Measurements from ENCODE around the gene FBXW5.

The FBXW5 gene

DNA sequence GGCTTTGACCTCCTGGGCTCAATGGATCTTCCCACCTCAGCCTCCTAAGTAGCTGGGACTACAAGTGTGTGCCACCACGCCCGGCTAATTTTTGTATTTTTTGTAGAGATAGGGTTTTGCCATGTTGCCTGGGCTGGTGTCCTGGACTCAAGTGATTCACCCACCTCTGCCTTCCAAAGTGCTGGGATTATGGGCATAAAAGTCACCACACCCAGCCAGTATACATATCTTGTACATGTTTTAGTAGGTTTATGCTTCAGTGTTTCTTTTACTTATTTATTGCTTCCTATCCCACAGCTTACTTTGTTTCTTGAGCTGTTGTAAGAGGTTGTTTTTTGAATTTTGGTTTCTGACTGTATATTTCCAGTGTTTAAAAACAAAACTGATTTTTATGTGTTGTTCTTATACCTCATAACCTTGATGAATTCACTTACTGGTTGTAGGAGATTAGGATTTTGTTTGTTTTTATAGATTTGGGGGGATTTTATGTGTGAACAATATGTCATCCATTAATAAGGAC is 12.9 kb downstream of the FBXW5 start:
- no peak for DNase-seq

DNA sequence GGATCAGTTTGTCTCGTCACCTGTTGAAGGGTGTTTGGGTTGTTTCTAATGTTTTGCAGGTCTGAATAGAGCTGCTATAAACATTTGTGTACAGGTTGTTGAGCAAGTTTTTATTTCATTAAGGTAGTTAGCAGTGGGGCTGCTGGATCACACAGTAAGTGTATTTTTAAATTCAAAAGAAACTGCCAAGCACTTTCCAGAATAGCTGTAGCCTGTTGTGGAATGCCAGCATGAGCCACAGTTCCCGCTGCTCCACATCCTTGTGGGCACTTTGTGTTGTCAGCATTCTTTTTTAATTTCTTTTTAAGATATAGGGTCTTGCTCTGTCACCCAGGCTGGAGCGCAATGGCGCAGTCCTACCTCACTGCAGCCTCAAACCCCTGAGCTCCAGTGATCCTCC is 14.5 kb downstream of the FBXW5 start:
- DNase-seq: no peak

DNA sequence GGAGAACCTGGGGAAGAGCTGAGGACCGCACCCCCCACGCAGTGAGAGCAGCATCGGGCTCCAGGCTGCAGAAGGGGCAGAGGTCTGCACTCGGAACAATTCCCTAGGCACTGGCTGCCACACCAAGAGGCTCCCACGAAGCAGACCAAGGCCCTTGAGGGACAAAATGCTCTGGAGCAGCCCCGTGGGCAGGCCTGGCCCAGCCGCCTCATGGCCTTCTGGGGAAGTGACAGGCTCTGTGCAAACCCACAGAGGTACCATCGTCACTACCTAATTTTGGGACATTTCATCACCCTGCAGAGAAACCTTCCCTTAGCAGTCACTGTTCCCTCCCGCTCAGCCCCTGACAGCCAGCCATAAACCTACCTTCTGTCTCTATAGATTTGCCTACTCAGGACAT is 15.9 kb downstream of the FBXW5 start:
- DNase-seq: no peak

DNA sequence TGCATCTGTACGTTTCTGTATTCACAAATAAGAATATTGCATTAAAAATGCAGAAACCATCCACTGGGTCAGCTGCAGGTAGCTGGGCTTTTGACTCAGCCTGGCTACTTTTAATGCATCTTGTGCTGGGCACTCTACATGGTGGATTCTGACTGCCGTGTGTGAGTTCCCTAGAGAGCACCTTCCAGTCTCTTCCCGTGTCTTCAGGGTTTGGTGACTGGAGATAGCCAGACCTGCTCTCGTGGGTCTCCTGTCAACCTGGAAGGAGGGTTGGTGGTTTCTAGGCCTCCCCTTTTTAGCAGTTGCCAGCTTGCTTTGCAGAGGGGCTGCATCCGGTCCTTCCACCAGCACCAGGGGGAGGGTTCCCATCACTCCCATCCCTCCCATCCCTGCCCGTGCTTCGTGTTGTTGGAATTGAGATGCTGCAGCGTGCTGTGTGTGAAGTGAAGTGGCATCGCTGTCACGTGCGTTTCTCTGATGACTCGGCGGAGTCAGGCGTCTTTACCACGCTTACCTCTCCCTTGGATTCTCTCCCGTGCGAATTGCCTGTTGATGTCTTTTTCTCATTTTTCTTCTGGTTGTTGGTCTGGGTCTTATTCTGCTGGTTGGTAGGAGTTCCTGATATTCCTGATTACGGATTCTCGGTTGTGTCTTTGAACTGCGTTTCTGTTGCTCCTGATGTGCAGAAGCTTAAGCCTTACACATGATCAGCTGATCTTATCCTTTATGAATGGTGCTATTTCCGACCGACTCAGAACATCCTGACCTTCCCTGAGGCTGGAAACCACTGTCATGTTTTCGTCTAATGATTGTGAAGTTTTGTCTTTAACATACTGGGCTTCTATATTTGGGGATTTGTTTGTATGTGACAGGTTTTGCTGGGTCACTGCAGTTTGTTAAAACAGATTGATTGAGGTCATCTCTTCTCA is 16.9 kb downstream of the FBXW5 start:
- DNase-seq: no peak

DNA sequence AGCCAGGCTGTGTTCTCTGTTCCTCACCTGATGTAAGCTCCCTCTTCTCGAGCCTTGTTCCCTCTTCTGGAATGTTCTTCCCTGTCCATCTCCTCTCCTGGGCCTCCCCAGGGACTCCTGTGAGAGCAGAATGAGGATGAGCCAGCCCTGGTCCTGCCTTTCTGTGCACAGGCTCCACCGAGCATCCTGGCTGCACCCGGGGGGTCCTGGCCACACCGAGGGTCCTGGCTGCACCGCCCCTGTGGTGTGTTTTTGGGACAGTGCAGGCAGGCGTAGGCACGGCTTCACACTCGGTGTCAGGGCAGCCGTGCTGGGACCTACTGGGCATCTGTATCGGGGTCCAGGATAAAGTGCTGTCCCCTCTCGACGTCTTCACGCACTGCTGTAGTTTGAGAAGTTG is 17.8 kb downstream of the FBXW5 start:
- no peak for DNase-seq

DNA sequence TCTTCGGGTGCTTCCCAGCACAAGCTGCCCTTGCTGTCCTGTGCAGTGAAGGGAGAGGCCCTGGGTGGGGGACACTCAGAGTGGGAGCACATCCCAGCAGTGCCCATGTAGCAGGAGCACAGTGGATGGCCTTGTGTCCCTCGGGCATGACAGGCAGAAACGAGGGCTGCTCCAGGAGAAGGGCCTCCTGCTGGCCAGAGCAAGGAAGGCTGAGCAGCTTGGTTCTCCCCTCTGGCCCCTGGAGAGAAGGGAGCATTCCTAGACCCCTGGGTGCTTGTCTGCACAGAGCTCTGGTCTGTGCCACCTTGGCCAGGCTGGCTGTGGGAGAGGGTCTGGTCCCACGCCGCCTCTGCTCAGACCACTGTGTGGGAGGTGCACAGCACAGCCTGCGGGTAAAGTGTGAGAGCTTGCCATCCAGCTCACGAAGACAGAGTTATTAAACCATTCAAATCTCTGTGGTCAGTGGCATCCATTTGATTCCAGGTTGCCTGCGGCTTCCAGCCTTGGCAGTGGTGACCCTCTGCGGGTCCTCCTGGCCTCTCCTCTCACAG is 18.3 kb downstream of the FBXW5 start:
- DNase-seq: no peak

DNA sequence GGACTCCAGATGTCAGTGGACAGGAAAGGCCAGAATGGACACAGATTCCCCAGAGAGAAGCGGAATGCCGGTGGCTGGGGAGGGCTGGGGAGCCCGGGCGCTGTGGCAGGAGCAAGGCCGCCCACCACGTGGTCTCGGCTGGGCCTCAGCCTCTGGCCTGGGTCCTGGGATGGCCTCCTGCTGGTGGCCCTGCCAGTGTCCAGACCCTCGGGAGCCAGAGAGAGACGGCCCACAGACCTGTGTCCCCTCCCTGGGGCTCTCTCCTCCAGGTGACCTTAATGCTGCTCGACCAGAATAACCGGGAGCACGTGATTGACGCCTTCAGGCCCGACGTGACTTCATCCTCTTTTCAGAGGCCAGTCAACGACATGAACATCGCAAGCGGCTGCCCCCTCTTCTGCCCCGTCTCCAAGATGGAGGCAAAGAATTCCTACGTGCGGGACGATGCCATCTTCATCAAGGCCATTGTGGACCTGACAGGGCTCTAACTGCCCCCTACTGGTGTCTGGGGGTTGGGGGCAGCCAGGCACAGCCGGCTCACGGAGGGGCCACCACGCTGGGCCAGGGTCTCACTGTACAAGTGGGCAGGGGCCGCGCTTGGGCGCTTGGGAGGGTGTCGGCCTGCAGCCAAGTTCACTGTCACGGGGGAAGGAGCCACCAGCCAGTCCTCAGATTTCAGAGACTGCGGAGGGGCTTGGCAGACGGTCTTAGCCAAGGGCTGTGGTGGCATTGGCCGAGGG is 19.0 kb downstream of the FBXW5 start:
- no peak for DNase-seq

DNA sequence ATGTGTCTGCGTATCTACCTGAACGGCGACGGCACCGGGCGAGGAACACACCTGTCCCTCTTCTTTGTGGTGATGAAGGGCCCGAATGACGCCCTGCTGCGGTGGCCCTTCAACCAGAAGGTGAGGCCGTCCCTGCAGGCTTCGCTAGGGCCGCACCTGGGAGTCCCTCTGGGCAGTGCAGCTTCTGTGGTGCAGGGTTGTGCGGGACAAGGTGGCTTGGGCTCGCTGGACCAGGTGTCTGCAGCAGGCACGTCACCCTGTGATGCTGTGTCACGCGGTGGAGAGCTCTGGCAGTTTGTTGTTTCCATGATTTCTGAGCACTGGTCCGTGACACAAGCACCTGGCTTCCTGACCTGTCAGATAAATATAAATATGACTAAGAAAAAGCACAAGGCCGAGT is 20.7 kb downstream of the FBXW5 start:
- DNase-seq: no peak

DNA sequence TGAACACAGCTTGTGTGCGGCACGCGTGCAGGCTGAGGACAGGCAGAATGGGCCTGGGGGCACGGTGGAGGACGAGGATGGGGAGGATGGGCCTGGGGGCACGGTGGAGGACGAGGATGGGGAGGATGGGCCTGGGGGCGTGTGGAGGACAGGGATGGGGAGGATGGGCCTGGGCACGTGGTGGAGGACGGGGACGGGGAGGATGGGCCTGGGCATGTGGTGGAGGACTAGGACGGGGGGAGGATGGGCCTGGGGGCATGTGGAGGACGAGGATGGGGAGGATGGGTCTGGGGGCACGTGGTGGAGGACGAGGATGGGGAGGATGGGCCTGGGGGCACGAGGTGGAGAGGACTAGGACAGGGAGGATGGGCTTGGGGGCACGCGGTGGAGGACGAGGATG is 22.0 kb downstream of the FBXW5 start:
- DNase-seq: no peak

DNA sequence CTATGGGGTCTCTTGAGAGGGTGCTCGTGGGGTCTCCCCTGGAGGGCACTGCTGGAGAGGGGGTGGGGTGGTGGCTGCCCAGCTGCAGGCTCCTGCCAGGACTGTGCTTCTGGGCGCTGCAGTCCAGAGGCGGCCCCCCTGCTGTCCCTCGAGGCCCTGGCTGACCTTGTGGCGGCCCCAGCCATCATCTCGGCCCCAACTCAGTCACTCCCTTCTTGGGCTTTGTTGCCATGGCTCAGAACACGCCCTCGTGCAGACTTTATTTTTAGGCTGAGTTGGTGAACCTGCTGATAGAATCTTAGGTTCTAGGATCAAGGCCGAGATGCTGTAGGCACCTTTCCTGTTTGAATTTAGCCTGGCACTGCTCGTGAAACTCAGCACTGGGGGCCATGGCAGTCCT is 22.8 kb downstream of the FBXW5 start:
- DNase-seq: no peak

DNA sequence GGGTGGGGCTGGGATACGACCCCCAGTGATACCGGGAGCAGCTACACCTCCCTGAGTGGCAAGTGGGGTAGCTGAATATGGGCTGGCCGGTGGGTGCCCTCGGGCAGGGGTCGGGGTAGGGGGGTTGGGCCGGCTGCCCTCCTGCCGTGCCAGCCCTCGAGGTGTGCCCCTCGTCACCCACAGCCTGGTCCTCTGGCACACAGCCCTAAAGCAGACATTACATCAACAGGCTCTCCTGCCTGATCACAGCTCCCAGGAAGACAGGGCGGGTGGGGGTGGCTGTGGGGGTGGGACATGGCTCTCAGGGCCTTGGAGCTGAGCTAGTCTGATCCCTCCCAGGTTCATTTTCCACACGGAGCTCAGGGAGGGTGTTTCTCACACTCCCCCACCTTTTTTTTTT is 23.2 kb downstream of the FBXW5 start:
- no peak for DNase-seq

DNA sequence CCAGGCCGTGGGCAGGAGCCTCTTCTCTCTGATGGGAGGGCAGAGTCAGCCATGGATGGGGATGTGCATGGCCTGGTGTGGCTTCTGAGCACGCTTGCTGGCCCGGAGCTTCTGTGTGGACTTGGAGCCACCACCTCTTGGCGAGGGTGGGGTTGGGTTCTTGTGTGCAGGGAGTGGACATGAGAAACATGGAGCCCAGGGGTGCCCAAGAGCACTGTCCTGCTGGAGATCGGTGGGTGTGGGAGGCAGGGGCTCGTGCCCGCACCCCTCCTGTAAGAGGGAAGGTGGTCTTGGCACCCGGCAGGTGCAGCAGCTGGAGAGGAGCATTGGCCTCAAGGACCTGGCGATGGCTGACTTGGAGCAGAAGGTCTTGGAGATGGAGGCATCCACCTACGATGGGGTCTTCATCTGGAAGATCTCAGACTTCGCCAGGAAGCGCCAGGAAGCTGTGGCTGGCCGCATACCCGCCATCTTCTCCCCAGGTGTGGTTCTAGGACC is 23.8 kb downstream of the FBXW5 start:
- no peak for DNase-seq

DNA sequence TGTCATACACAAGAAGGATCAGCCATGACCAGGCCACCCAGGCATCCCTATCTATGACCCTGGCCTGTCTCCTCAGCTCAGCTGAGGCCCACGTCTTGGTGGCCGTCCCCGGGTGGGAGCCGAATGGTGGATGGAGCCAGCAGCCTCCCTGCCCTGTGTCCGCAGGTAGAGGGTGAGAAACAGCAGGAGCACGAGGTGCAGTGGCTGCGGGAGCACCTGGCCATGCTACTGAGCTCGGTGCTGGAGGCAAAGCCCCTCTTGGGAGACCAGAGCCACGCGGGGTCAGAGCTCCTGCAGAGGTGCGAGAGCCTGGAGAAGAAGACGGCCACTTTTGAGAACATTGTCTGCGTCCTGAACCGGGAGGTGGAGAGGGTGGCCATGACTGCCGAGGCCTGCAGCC is 24.5 kb downstream of the FBXW5 start:
- DNase-seq: no peak

DNA sequence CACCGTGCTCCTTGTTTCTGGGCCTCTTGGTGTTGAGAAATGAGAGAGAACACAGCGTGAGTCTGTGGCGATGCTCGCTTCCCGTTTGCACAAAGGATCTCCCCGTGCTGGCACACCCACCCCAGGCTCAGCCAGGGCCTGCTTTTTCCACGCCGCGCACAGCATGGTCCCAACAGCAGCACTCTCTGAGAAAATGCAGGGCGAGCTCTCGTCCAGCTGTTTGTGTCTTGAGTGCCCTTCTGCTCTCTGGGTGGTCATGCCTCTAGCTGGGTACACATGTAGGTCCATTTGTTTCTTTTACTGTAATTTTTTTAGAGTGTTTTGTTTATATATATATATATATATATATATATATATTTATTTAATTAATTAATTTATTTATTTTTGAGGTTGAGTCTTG is 26.6 kb downstream of the FBXW5 start:
- DNase-seq: no peak

DNA sequence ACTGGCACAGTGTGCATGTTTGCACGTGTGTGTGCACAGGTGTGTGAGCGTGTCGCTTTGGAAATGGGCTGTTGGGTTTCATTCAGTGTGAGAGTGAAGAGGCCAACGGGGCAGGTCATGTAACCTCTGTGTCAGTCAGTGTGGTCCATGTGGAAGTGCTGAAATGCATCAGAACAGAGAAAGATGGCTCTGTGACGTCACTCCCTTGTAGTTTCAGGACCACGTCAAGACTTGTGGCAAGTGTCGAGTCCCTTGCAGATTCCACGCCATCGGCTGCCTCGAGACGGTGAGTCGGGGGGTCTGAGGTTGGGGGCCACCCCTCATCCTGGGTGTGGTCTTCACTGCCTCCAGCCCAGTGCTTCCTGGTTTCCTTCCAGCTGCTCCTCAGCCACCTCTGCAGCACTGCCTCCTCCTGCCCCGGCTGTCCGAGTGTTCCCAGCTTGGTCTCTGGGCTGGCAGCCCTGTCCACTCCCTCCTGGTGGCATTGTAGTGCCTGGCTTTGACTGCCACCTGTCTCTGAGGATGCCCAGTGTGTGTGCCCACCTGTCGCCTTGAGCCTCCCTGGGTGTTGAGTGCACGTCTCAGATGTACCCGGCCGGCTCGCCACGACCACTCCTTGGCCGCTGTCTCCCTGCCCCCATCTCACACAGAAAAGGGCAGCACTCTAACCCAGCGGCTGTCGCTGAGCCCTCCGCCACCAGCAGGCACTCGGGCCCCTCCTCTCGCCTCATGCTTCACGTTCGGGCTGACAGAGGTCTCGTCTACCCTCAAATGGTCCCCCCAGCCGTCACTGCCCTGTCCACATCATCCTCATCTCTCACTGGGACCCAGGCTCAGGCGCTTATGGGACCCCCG is 28.0 kb downstream of the FBXW5 start:
- no peak for DNase-seq

DNA sequence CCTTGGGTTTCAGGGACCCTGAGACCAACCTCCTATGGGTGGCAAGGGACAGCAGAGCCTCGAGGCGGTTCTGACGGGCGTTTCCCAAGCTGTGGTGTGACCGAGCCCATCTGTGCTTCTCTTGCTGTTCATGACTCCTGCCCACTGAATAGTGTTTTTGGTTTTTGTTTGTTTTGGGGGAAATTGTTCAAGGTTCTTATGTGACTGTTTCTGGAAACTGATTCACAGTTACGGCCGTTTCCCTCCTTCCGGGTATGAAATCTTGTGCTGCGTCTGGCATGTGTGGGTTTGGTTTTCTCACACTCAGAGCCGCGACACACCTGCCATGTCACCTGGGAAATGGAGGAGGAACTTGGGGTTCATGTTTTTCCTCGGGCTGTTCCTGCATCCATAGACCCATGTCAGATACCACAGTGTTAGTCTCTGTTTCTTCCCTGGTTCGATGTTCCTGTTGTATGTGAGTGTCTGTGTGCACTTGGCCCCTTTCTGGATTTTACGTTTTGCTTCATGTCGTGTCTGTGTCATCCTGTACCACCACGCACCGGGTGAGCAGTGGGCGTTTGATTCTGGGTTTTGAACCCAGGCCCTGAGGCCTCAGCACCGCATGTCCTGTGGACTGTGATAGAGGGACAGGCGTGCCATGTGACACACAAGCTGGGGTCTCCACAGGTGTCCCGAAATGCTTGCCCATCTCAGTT is 28.8 kb downstream of the FBXW5 start:
- no peak for DNase-seq

DNA sequence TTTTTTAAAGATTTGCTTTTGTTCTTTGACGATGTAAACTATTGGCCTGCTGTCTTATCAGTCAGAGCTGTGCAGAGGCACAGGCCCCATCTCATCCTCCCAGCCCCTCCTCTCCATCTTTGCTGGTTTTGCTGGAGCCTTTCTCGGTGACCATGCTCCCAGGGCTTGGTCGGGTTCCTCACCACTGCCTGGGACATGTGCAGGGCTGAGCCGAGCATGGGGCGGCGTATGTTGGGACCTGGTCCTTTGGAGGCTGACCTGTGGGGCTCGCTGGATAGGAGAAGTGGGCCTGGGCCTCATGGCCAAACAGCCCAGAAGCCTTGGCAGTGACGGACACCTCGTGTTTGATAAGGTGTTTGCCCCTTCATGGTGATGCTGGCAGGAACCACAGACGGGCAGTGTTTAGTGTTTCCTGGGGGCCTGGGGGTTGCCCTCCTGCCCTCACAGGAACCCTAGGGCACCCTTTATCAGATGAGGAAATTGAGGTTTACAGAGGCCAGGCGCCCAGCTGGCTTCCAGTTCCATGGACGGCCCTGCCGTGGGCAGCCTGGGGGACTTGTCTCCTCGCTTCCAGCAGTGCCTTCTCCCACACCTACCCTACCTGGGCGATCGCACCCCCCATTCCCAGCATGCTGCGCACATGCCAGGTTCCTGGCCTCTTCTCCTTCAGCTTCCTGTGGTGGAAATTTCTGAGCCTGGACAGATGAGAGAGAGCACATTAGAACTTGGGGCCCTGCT is 30.7 kb downstream of the FBXW5 start:
- DNase-seq: no peak

DNA sequence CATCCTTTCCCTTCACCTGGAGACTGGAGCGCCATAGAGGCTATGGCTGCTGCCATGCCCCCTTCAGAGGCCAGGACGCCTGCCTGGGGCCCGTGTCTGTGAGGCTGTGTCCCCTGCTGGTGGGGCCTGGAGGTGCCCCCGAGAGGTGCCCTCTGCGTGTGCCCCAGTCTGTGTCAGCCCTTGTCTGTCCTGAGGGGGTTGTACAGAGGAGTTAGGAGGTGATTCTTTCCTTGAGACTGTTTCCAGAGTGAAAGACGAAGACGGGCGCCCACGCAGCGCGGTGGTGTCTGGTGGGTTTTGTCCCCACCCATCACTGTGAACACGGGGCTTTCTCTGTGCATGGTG is 33.7 kb downstream of the FBXW5 start:
- no peak for DNase-seq

DNA sequence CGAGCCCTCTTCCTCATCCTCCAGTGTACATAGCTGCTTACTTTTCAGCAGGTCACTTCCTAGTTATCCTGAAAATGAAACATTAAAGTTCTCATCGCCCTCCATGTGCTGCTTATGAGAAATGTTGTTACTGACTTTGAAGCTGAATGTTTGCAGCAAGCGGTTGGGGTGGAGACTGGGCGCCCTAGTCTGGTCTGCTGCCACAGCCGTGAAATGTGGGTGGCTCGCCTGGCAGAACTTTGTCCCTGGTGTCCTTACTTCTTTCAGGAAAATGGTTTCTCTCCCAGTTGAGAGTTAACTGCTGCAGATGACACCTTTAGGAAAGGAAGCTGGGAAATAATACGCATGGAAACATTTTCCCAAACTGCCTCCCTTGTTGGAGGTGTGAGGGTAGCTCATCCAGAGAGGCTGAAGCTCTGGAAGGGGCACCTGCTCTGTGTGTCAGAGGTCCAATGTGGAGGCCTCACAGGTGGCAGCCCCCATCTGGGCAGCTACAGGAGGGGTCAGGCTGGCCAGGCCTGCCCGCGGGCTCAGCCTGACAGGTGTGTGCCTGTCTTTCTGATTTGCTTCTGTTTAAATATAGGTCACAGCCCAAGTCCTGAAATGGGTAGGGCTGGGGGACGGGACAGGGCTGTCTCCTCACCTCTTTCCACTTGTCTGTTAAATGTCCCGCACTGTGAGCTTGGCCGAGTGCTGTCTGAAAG is 34.2 kb downstream of the FBXW5 start:
- DNase-seq: no peak

DNA sequence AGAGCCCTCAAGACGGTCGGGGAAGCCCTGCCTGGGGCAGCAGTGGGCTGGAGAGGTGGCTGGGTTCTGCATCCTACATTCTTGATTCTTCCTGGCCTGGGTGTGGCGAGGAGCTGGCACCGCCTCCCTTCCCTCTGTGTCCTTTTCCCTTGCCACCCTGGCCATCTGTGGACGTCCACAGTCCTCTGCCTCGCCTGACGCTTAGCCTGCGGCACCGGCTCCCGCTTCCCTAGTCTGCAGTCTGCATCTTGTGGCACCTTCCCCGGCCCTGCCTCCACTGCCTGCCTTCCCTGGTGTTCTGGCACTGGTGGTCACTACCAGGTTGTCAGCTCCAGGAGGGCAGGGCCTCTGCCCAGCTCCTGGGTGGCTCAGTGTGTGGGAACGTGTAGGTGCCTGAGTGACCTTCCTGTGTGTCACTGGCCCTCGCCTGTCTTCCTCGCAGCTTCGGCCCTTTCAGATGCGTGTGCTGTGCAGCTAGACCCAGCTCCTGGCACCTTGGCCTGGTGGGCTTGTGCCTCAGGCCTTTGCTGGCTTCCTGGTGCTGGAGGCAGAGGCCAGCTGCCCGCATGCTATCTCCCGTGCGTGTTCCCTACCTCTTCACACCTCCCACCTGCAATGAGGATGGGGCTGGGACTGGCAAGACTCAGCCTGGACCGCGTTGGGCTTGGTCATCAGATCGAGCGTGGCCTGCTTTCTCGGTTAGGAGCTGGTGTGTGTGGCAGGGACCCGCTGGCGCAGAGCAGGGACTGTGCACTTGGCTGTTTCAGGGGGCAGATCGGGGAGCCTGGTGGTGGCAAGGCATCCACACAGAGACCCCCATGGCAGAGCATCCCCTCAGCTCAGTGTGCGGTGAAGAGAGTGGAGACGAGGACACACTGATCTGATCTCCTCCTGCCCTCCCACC is 37.3 kb downstream of the FBXW5 start:
- DNase-seq: no peak

Data from NCI-H345 (cell line).